SK-N-MC (cell line): ENCODE measurements around the gene PPFIBP2.

Source experiments
- EZH2 ChIP-seq: fragments of 200-600 bp; sonication (generic); IDR thresholded peaks from one replicate; pipeline ENCODE4 v1.6.1; 2017; ENCODE audit warnings: antibody characterized with exemption
- POLR2AphosphoS5 ChIP-seq: IDR thresholded peaks from 2 replicates; pipeline ENCODE4 v1.6.1; 2012; ENCODE audit warnings: mild to moderate bottlenecking, low read depth, low read length, borderline replicate concordance

DNA sequence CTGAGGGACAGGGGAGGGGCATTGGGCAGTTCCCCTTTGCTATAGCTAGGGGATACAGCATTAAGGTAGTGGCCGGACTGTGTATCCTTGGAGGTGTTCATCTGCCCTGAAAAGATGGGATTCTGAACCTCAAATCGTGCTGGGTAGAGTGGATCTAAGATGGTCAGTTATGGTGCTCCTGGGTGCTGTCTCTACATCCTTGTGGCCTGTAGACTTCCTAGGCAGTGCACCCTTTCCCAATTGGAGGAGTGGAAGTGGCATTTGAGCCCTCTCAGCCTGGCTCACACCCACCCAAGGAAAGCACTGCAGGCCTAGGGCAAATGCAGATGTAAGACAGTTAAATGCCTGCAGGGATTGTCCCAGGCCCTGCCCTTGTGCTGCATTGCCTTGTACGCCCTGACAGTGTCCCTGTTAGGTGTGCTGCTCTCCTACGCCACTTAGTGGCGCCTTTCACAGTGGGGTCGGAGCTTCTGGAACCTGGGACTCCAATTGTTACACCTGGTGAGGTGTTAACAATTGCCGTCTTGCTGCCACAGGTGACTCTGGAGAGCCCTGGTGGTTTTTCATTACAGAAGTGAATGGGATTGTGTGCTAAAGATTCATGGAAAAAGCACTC lies 35.0 kb downstream of the PPFIBP2 start:
- no peak for TF ChIP-seq EZH2
- no peak for TF ChIP-seq POLR2AphosphoS5
